Right atrium auricular region (tissue), 2 donors: ENCODE data around the gene ACTN4. TPM values are rescaled to one million over a fixed set of nuclear protein-coding genes. Genes with fewer than 3 reads are reported as not detected.

ENCODE experiments used
- DNase-seq: peaks from one replicate; pipeline ENCODE4 v3.0.0-alpha.2; 2019; ENCODE audit warnings: low spot score
- H3K27ac ChIP-seq, 2 donors: fragments of 200-600 bp; sonication (generic); 1 replicate in 1 of 2; 2 replicates in 1 of 2; pipeline ENCODE4 v1.5.1; 2016 to 2019
- H3K27me3 ChIP-seq, 2 donors: fragments of 200-600 bp; sonication (generic); one replicate each; pipeline versions ENCODE4 v1.5.1 to v1.6.0; 2017 to 2019
- H3K36me3 ChIP-seq: fragments of 200-600 bp; sonication (generic); one replicate; pipeline ENCODE4 v1.5.1; 2016
- H3K4me1 ChIP-seq, 2 donors: fragments of 200-600 bp; sonication (generic); one replicate each; pipeline versions ENCODE4 v1.5.1 to v1.6.0; 2017 to 2019
- H3K4me3 ChIP-seq, 2 donors: fragments of 200-600 bp; sonication (generic); 1 replicate in 1 of 2; 2 replicates in 1 of 2; pipeline ENCODE4 v1.5.1; 2017 to 2019; ENCODE audit warnings: mild to moderate bottlenecking in 1 of 2, moderate library complexity in 1 of 2
- H3K9me3 ChIP-seq, 2 donors: fragments of 200-600 bp; sonication (generic); one replicate each; pipeline ENCODE4 v1.5.1; 2019
- CTCF ChIP-seq, 2 donors: fragments of 200-600 bp; sonication (generic); IDR thresholded peaks; one replicate each; pipeline ENCODE4 v1.5.1; 2019; ENCODE audit warnings: antibody characterized with exemption in 2 of 2
- total RNA-seq, 2 donors: library from RNA; depleted of rRNA; stranded (reverse); fragments of >200 nt; gene quantifications; one replicate each; pipeline ENCODE4 v1.1.0, GENCODE V29; 2016

The ACTN4 gene
- total RNA-seq, 2 donors from 2014 or later = 115 to 180 TPM

DNA sequence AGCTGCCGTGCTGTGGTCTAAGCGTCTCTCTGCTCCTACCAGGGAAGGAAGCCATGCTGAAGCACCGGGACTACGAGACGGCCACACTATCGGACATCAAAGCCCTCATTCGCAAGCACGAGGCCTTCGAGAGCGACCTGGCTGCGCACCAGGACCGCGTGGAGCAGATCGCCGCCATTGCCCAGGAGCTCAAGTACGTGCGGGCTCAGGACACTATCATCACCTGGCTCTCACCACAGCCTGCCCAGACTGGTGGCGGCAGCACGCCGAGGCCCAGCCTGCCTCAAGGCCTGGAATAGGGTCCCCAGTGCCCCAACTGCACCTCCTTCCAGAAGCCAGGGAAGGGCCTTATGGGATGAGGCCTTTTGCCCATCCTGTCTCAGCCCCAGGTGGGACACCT is 74.0 kb downstream of the ACTN4 start:
- Histone ChIP-seq H3K4me1 (peaks cover 0 to 76% of the 10 kb centered on the region in 2 donors), H3K4me3 (no peak overlapping the region), H3K9me3 (no peaks in the 10 kb centered on the region), H3K27ac (peak overlapping the region; percentile 82 to 93), H3K27me3 (no peaks in the 10 kb centered on the region), H3K36me3 (peaks cover 99% of the 10 kb centered on the region)
- no peak for TF ChIP-seq CTCF (IDR thresholded peaks at IDR 0.05)
- no peak for DNase-seq

- TF ChIP-seq CTCF (IDR thresholded peaks at IDR 0.05) = no peak
- Histone ChIP-seq H3K4me3 (no peak overlapping the region), H3K9me3 (no peaks in the 10 kb centered on the region), H3K36me3 (peaks cover 99% of the 10 kb centered on the region), H3K4me1 (peaks cover 0 to 76% of the 10 kb centered on the region in 2 donors), H3K27ac (peak overlapping the region; percentile 82 to 93), H3K27me3 (no peaks in the 10 kb centered on the region)
- peak; percentile 80 for DNase-seq
Measured at GRCh38 chr19:38721979-38722773, 74.7 kb downstream of the ACTN4 start.

- H3K27ac ChIP-seq = peak overlapping the region; percentile 82 to 93
- DNase-seq = no peak
- no peaks in the 10 kb centered on the region for H3K9me3 ChIP-seq
- H3K4me3 ChIP-seq = no peak overlapping the region
- no peaks in the 10 kb centered on the region for H3K27me3 ChIP-seq
- peaks cover 0 to 77% of the 10 kb centered on the region in 2 donors for H3K4me1 ChIP-seq
- no peak for TF ChIP-seq CTCF (IDR thresholded peaks at IDR 0.05)
- H3K36me3 ChIP-seq = peaks cover 99% of the 10 kb centered on the region
Measured at GRCh38 chr19:38722947-38723605, 75.6 kb downstream of the ACTN4 start.

GRCh38 chr19:38723606-38723965 is 76.1 kb downstream of the ACTN4 start:
- peak overlapping the region; percentile 82 to 93 for H3K27ac ChIP-seq
- no peaks in the 10 kb centered on the region for H3K27me3 ChIP-seq
- no peak overlapping the region for H3K4me3 ChIP-seq
- peaks cover 97% of the 10 kb centered on the region for H3K36me3 ChIP-seq
- no peaks in the 10 kb centered on the region for H3K9me3 ChIP-seq
- TF ChIP-seq CTCF (IDR thresholded peaks at IDR 0.05) = no peak
- peaks cover 0 to 77% of the 10 kb centered on the region in 2 donors for H3K4me1 ChIP-seq
- DNase-seq = no peak

DNA sequence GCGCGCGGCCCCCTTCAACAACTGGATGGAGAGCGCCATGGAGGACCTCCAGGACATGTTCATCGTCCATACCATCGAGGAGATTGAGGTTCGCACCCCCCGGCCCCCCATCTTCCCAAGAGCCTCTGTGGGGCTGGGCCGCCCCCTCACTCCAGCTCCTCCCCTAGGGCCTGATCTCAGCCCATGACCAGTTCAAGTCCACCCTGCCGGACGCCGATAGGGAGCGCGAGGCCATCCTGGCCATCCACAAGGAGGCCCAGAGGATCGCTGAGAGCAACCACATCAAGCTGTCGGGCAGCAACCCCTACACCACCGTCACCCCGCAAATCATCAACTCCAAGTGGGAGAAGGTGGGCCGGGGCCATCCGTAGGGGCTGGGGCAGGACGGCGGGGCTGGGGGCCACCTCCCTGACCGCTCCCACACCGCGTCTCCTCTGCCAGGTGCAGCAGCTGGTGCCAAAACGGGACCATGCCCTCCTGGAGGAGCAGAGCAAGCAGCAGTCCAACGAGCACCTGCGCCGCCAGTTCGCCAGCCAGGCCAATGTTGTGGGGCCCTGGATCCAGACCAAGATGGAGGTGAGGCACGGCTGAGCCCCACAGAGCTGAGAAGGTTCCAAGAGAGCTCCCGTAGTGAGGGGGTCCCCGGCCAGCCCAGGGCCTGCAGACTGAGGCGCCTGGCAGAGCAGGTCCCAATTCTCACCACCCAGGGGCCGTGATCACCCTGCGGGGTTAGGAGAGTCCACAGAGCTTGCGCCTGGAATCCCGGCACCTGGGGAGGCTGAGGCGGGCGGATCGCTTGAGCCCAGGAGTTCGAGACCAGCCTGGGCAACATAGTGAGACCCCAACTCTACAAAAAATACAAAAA is 76.8 kb downstream of the ACTN4 start:
- no peaks in the 10 kb centered on the region for H3K27me3 ChIP-seq
- H3K27ac ChIP-seq = peak overlapping the region; percentile 26 to 93
- H3K4me3 ChIP-seq = no peak overlapping the region
- no peaks in the 10 kb centered on the region for H3K9me3 ChIP-seq
- no peak for DNase-seq
- no peak for TF ChIP-seq CTCF (IDR thresholded peaks at IDR 0.05)
- H3K4me1 ChIP-seq = peaks cover 0 to 77% of the 10 kb centered on the region in 2 donors
- peaks cover 97% of the 10 kb centered on the region for H3K36me3 ChIP-seq
